GM15510 (cell line): ENCODE measurements around the gene SPOCK1.

Experiments used
- POLR2A ChIP-seq: IDR thresholded peaks from 3 replicates; pipeline ENCODE4 v1.6.1; 2011; ENCODE audit warnings: borderline replicate concordance; ENCODE audit not compliant: insufficient read length; ENCODE audit errors: extremely low read depth

SPOCK1 gene

GRCh38 chr5:137054792-137055191 is 444.3 kb downstream of the SPOCK1 start:
- no peak for TF ChIP-seq POLR2A

GRCh38 chr5:137054335-137054734 is 444.8 kb downstream of the SPOCK1 start:
- no peak for TF ChIP-seq POLR2A

GRCh38 chr5:137051161-137051560 is 448.0 kb downstream of the SPOCK1 start:
- no peak for TF ChIP-seq POLR2A

GRCh38 chr5:137040641-137041340 is 458.3 kb downstream of the SPOCK1 start:
- TF ChIP-seq POLR2A: no peak

GRCh38 chr5:137040024-137040423 is 459.1 kb downstream of the SPOCK1 start:
- TF ChIP-seq POLR2A: no peak

- TF ChIP-seq POLR2A: no peak
These were observed 461.3 kb downstream of the SPOCK1 start for GRCh38 chr5:137037848-137038247.

GRCh38 chr5:137036640-137037039 is 462.5 kb downstream of the SPOCK1 start:
- no peak for TF ChIP-seq POLR2A

GRCh38 chr5:137035480-137035878 is 463.6 kb downstream of the SPOCK1 start:
- no peak for TF ChIP-seq POLR2A

GRCh38 chr5:137034764-137035479 is 464.2 kb downstream of the SPOCK1 start:
- TF ChIP-seq POLR2A: no peak

- TF ChIP-seq POLR2A: no peak
These were observed 464.9 kb downstream of the SPOCK1 start for GRCh38 chr5:137034213-137034612.

- no peak for TF ChIP-seq POLR2A
These were observed 466.2 kb downstream of the SPOCK1 start for GRCh38 chr5:137032929-137033328.

- TF ChIP-seq POLR2A: no peak
These were observed 471.4 kb downstream of the SPOCK1 start for GRCh38 chr5:137027758-137028157.

GRCh38 chr5:137026296-137026695 is 472.8 kb downstream of the SPOCK1 start:
- TF ChIP-seq POLR2A: no peak

- no peak for TF ChIP-seq POLR2A
These were observed 475.1 kb downstream of the SPOCK1 start for GRCh38 chr5:137024044-137024443.

- no peak for TF ChIP-seq POLR2A
These were observed 475.8 kb downstream of the SPOCK1 start for GRCh38 chr5:137023371-137023770.

GRCh38 chr5:137022725-137023124 is 476.4 kb downstream of the SPOCK1 start:
- no peak for TF ChIP-seq POLR2A

GRCh38 chr5:137022043-137022442 is 477.1 kb downstream of the SPOCK1 start:
- no peak for TF ChIP-seq POLR2A

- no peak for TF ChIP-seq POLR2A
These were observed 479.9 kb downstream of the SPOCK1 start for GRCh38 chr5:137019229-137019628.
